Ishikawa (cell line): ENCODE measurements around the gene NME7.

Experiments used
- EP300 ChIP-seq: IDR thresholded peaks from 2 replicates; pipeline ENCODE4 v1.6.1; 2012; ENCODE audit warnings: borderline replicate concordance
- FOXM1 ChIP-seq: IDR thresholded peaks from 2 replicates; pipeline ENCODE4 v1.6.1; 2012; ENCODE audit warnings: low read depth, borderline replicate concordance
- NFIC ChIP-seq: IDR thresholded peaks from 2 replicates; pipeline ENCODE4 v1.6.1; 2012
- ZBTB7A ChIP-seq: IDR thresholded peaks from 2 replicates; pipeline ENCODE4 v1.6.1; 2012; ENCODE audit warnings: low read depth
- TF ChIP-seq, protein P1 (sequence below): IDR thresholded peaks from 2 replicates; pipeline ENCODE4 v1.6.1; 2012
- TF ChIP-seq, protein P2 (sequence below): IDR thresholded peaks from 2 replicates; pipeline ENCODE4 v1.6.1; 2012; ENCODE audit warnings: low read depth, mild to moderate bottlenecking

DNA sequence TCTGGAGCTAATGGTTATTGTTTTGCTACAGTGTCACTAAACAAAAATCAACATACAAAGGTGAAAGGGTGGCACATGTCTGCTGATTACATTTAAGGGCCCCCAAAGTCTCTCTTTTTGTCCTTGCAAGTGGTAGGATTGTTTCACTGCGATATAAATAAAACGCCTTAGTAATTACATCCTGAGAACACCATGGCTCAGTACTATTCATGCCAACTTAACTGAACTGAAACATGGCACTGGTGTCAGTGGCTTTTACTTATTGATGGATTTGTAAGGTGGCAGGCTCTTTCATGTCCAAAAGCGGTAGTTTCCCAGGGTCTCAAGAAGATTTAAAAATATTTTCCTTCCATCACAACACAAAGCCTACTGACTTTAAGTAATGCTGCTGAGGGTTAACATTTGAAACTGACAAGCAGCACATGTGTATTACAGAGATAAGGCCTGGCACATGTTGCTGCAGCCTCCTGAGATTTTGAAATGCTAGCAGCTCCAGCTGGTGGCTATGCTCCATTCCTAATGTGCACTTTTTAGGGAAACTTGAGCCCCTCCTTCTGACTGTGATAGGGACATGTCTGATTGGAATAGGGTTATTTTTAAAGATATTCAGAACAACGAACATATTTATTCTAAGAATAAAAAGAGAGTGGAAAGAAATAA, 174.3 kb downstream of the NME7 start:
- TF ChIP-seq EP300 (no peak), FOXM1 (no peak), ZBTB7A (no peak), NFIC (no peak)
- TF ChIP-seq, protein P1, sequence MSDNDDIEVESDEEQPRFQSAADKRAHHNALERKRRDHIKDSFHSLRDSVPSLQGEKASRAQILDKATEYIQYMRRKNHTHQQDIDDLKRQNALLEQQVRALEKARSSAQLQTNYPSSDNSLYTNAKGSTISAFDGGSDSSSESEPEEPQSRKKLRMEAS: no peak
- TF ChIP-seq, protein P2, sequence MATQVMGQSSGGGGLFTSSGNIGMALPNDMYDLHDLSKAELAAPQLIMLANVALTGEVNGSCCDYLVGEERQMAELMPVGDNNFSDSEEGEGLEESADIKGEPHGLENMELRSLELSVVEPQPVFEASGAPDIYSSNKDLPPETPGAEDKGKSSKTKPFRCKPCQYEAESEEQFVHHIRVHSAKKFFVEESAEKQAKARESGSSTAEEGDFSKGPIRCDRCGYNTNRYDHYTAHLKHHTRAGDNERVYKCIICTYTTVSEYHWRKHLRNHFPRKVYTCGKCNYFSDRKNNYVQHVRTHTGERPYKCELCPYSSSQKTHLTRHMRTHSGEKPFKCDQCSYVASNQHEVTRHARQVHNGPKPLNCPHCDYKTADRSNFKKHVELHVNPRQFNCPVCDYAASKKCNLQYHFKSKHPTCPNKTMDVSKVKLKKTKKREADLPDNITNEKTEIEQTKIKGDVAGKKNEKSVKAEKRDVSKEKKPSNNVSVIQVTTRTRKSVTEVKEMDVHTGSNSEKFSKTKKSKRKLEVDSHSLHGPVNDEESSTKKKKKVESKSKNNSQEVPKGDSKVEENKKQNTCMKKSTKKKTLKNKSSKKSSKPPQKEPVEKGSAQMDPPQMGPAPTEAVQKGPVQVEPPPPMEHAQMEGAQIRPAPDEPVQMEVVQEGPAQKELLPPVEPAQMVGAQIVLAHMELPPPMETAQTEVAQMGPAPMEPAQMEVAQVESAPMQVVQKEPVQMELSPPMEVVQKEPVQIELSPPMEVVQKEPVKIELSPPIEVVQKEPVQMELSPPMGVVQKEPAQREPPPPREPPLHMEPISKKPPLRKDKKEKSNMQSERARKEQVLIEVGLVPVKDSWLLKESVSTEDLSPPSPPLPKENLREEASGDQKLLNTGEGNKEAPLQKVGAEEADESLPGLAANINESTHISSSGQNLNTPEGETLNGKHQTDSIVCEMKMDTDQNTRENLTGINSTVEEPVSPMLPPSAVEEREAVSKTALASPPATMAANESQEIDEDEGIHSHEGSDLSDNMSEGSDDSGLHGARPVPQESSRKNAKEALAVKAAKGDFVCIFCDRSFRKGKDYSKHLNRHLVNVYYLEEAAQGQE: no peak
